Epidermal melanocyte (primary cell): ENCODE measurements around the gene TMUB1.
A peak's percentile ranks its signal among the peaks of the same experiment; 100 is the strongest.

Experiments used
- DNase-seq: peaks from one replicate; pipeline ENCODE4 v3.0.0; 2011; ENCODE audit warnings: low spot score; ENCODE audit not compliant: insufficient read length

Gene TMUB1

DNA sequence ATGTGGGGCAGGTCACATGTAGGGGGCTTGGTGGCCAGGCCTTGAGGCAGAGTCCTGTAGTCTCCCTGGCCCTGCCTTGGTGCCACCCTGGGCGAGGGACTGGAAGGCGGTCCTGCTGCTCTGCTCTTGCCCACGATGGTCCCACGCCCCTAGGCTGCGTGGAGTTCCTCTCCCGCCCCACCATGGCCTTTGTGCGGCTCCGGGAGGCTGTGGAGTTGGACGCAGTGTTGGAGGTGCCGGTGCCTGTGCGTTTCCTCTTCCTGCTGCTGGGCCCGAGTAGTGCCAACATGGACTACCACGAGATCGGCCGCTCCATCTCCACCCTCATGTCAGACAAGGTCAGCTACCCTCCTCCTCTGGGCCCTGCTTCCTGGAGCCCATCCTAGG, 12.7 kb downstream of the TMUB1 start:
- DNase-seq = no peak

- DNase-seq = no peak
Observed at GRCh38 chr7:151069841-151070573, 13.3 kb downstream of the TMUB1 start.

DNA sequence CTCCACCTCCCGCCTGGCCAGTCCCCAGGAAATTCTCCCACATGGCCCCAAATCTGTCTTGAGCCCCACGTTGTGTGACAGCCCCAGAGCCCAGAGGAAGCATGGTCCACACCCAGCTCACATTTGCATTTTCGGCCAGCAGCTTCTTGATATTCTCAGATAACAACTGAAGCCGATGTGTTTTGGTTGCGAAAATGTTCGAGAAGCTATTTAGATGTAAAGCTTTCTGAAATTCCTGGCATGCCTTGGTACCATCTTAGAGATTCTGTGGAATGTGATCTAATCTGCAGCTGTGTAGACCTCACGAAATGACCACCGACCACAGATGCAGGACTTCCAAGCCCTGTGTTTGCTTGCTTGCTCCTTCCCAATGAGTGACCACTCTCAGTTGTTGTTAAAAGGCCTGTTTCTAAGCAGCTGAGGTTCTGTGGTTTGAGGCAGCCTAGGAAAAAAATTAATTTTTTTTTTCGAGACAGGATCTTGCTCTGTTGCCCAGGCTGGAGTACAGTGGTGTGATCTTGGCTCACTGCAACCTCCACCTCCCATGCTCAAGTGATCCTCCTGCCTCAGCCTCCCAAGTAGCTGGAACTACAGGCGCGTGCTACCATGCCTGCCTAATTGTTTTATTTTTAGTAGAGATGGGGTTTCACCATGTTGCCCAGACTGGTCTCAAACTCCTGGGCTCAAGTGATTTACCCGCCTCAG, 15.1 kb downstream of the TMUB1 start:
- no peak for DNase-seq

GRCh38 chr7:151066273-151066974, 16.9 kb downstream of the TMUB1 start:
- no peak for DNase-seq

GRCh38 chr7:151065516-151065915, 17.8 kb downstream of the TMUB1 start:
- DNase-seq = no peak

DNA sequence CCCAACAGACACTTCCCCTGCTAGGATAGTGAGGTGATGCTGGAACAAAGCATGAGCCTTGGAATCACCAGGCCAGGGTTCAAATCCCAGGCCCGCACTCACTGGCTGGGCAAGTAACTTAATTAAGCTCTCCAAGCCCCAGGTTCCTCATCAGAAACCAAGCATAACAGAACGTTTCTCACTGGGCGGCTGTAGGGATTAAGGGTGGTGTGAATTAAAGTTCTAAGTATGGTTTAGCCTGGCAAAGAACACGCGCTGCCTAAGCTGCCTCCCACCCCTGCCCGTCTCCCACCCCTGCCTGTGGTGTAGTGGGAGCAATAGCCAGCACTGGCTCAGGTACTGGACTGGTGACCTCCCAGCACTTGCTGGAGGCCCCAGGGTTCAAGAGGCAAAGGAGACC, 18.3 kb downstream of the TMUB1 start:
- DNase-seq = no peak

- no peak for DNase-seq
Observed at GRCh38 chr7:151064454-151064853, 18.8 kb downstream of the TMUB1 start.

- DNase-seq = no peak
Observed at GRCh38 chr7:151063212-151063561, 20.1 kb downstream of the TMUB1 start.

GRCh38 chr7:151062399-151063211, 20.7 kb downstream of the TMUB1 start:
- DNase-seq = no peak

DNA sequence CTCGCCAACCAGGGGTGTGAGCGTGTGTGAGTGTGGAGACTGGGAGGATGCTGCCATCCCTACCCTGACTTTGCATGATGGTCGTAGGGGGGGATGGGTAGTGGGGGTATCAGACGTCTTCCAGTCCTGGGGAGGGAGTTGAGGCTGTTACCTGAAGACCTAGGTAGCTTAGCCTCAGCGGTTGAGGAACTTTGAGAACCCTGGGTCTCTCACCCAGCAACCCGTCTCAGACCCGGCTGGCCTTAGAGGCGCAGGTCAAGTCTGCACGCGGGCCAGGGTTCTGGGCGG, 21.2 kb downstream of the TMUB1 start:
- no peak for DNase-seq

DNA sequence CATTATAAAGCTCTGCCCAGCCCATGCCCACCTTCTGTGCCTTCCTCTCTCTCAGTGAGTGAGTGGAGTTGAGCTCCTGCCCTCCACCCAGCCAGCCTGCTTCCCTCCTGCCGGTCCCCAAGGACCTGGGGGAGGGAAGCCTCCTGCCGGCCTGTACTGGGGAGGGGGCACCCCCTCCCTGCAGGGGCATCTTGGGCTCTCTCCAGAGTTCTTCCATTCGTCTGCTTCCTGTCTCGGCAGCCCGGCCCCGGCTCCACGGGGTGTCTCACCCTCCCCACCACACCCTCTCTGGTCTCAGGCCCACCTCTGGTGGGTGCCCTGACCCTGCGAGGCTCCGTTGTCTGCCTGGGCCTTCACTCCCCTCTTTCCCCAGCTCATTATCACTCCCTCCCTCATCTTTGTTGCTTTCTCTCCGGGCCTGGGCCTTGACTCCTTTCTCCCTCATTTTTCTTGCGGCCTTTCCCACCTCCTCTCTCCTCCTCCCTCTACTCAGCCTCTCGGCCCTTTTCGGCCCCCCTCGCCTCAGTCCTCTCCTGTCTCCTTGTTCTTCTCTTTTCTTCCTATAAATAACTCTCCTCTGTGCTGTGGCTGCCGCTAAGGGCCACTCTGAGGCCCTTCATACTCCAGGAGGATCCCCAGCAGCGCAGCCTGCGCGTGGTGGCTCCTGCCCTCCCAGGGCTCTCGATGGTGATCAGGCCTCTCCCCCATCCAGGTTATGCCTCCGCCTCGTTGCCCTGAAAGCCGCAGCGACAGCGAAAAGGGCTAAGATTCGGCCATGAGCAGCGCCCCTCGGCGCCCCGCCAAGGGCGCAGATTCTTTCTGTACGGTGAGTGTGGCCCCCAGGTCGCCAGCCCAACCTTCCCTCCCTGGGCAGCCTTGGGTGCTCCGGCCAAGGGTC, 21.8 kb downstream of the TMUB1 start:
- no peak for DNase-seq

GRCh38 chr7:151060416-151061212, 22.7 kb downstream of the TMUB1 start:
- no peak for DNase-seq

DNA sequence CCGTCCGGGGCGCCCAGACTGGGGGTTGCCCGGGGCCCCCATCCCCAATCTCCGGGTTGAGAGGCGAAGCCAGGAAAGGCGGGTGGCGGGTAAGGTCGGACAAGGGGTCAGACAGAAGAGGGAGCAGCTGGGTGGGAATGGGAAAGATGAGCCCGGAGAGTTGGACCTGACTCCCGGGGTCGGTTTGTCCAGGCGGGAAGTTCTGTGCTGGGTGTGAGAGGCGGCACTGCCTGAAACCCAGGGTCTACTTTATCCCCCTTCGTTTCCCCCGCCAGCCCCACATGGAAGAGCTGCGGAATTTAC, 23.2 kb downstream of the TMUB1 start:
- DNase-seq = no peak

DNA sequence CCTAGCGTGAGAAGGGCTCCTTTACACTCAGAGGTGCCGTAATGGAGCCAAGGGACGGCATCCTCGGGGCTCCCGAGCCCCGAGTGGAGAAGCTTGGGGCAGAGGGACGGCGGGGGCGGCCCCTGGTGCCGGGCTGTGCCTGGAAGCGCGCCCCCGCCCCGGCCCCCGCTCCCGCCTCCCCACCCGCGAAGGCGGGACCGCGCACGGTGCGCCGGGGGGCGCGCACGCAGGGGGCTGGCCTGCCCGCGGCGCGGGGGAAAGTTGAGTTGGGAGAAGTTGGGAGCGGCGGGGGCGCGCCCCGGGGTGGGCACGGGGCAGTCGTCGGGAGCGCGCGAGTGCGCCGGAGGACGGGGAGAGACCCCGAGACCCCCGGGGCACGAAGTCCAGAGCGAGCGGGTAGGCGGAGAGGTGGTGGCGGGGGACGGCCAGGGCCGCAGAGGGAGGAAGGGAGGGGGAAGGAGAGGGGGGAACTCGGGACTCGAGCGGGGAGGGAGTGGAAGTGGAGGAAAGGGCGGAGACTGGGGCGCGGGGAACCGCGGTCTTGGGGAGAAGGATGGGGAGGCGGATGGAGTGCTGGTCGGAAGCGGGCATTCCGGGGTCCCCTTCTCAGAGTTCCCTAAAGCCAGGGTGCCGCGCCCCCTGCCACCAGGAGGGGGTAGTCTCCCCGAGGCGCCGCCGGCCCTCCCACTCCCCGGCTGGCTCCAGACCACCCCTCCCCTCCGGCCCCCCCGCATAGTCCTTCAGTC, 23.8 kb downstream of the TMUB1 start, which contains the start of gene SLC4A2:
Gene SLC4A2 (plus strand): TSS at position 223 of the 746 bp plus-strand sequence. CDS start 2,399 bp downstream, outside the sequence.
- DNase-seq = peak; percentile 91

DNA sequence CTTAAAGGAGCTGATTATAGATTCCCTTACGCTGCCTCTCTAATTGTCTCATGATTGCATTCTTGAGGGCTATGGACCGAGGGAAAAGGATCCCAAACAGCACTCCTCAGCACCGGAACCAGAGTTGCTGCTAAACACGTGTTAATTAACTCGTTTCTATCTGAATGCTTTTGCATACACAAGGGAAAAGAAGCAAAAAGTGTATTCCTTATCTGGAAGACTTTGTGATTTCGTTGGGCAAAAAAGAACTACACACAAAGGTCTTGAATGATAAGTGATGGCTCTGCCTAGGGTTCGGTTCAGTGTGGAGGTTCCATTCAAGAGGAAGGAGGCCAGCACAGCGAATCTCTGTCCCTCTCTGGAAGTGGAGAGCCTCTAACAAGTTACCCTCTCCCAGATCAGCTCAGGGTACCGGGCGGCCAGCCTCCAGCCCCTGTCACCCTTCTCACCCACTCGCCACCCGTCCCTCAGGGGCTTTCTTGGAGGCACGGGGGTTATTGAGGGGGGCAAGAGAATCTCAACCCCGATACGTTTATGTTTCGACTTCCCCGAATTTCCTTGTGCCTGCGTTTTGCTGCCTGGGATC, 24.4 kb downstream of the TMUB1 start:
- no peak for DNase-seq

DNA sequence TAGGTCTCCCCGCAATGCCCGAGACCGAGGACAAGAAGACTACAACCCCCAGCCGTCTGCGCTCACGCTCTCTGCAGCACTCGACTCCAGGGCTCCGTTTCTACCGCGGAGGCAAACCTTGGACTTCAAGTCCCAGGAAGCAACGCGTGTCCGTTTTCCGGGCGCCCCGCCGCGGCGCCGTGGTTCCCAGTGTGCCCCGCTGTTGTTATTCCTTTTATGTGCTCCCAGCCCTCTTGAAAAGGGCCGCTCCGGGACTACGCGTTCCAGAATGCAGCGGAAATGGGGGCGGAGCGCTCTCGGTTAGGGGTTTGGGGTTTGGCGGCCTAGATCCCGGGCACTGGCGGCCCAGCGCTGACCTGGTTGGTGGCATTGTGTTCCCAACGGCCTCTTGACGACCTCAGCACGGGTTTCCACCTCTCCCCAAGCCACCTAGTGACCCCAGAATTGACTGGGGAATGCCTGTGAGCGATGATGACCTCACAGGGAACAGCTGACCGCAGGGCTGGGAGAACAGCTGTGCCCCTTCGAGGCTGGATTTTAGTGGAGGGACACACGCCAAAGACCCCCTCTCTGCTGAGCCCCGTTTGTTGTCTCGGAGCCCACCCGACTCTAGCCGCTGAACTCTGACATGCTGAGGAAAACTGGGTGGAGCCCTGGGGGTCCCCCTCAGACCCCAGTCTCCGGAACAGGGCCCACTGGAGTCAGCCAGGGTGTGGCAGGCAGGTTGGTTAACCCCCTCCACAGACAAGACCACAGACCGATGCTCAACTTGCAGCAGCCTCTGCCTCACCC, 25.1 kb downstream of the TMUB1 start:
- peak; percentile 100 for DNase-seq

- no peak for DNase-seq
Observed at GRCh38 chr7:151057506-151057988, 25.7 kb downstream of the TMUB1 start, which contains the start of gene CDK5. CDK5 (minus strand) TSS chr7:151057897; CDS start chr7:151057848, 49 bp downstream.
